C4-2B (cell line): Measurements from ENCODE around the gene POGLUT2.

Experiments
- ZFX ChIP-seq: fragments of 450-650 bp; IDR thresholded peaks from 2 replicates; pipeline ENCODE4 v1.6.1; 2017
- TF ChIP-seq, protein P1 (sequence below): fragments of 450-650 bp; conservative IDR thresholded peaks from 2 replicates; pipeline ENCODE4 v1.5.1; 2017; ENCODE audit warnings: mild to moderate bottlenecking

DNA sequence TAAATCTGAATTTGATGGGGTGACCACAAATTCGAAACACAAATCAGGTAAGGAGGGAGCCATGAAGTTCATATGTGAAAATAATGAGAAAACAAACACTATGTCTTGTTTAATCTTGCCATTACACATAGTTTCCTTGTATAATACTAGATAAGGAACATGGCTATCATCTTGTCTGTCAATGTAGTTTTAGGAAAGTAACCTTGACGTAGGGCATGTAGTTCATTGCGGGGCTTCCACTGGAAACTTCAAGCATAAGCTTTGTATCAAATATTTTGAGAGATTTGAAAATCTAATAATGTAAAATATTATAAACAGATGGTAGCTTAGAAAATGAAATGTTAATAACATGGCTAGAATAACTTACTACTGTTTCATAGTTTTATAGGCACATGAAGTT lies 8.9 kb upstream of the POGLUT2 start:
- TF ChIP-seq, protein P1, sequence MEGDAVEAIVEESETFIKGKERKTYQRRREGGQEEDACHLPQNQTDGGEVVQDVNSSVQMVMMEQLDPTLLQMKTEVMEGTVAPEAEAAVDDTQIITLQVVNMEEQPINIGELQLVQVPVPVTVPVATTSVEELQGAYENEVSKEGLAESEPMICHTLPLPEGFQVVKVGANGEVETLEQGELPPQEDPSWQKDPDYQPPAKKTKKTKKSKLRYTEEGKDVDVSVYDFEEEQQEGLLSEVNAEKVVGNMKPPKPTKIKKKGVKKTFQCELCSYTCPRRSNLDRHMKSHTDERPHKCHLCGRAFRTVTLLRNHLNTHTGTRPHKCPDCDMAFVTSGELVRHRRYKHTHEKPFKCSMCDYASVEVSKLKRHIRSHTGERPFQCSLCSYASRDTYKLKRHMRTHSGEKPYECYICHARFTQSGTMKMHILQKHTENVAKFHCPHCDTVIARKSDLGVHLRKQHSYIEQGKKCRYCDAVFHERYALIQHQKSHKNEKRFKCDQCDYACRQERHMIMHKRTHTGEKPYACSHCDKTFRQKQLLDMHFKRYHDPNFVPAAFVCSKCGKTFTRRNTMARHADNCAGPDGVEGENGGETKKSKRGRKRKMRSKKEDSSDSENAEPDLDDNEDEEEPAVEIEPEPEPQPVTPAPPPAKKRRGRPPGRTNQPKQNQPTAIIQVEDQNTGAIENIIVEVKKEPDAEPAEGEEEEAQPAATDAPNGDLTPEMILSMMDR, result no peak
- TF ChIP-seq ZFX, result no peak
